ENCODE data around the gene FLNC. TPM values are rescaled to one million over a fixed set of nuclear protein-coding genes. Genes with fewer than 3 reads are reported as not detected.

The FLNC gene
- polyA plus RNA-seq, 5 donors: 12.6 to 47.4 (median 17.1) TPM

- no peak for DNase-seq
These were observed 31.9 kb downstream of the FLNC start for GRCh38 chr7:128861957-128862570.

- DNase-seq: peak; percentile 97 to 99
These were observed 32.6 kb downstream of the FLNC start, which contains the start of gene ATP6V1F for GRCh38 chr7:128862571-128863432. TSS of gene ATP6V1F (plus strand) at chr7:128862856. CDS start at chr7:128862905, 49 bp downstream.

GRCh38 chr7:128863433-128863989, 33.3 kb downstream of the FLNC start:
- DNase-seq: peak in 1 of 2 donors; percentile 29

GRCh38 chr7:128865303-128865702, 35.1 kb downstream of the FLNC start:
- no peak for DNase-seq

GRCh38 chr7:128865996-128866877, 36.0 kb downstream of the FLNC start:
- no peak for DNase-seq

GRCh38 chr7:128867241-128867640, 37.0 kb downstream of the FLNC start:
- DNase-seq: no peak

GRCh38 chr7:128867842-128868623, 37.8 kb downstream of the FLNC start:
- no peak for DNase-seq

GRCh38 chr7:128868624-128869137, 38.5 kb downstream of the FLNC start:
- DNase-seq: no peak

GRCh38 chr7:128869138-128869943, 39.1 kb downstream of the FLNC start:
- peak; percentile 25 to 35 for DNase-seq

GRCh38 chr7:128869944-128870285, 39.7 kb downstream of the FLNC start:
- DNase-seq: no peak

- no peak for DNase-seq
These were observed 40.8 kb downstream of the FLNC start for GRCh38 chr7:128871050-128871449.

GRCh38 chr7:128872394-128872824, 42.2 kb downstream of the FLNC start:
- no peak for DNase-seq

GRCh38 chr7:128873234-128873633, 43.0 kb downstream of the FLNC start:
- no peak for DNase-seq

GRCh38 chr7:128874140-128875031, 44.2 kb downstream of the FLNC start:
- no peak for DNase-seq

GRCh38 chr7:128875523-128875948, 45.3 kb downstream of the FLNC start:
- no peak for DNase-seq

GRCh38 chr7:128876127-128876526, 45.9 kb downstream of the FLNC start:
- no peak for DNase-seq

- no peak for DNase-seq
These were observed 46.4 kb downstream of the FLNC start for GRCh38 chr7:128876586-128876977.

GRCh38 chr7:128876978-128877755, 47.0 kb downstream of the FLNC start:
- no peak for DNase-seq

Measured in right lung (tissue), 5 donors.